CD4-positive, alpha-beta memory T cell (primary cell): ENCODE measurements around the gene NAA38. TPM values are rescaled to one million over a fixed set of nuclear protein-coding genes. Genes with fewer than 3 reads are reported as not detected.

Experiments used
- CTCF ChIA-PET: fragments of 350-600 bp; sonication (Branson Sonifier 250); formaldehyde crosslinking; loops from one replicate; lab custom pipeline; 2021; ENCODE audit warnings: inconsistent platforms; ENCODE audit not compliant: partially characterized antibody; lab: Charles Lee
- POLR2A ChIA-PET: fragments of 350-600 bp; sonication (Branson Sonifier 250); formaldehyde crosslinking; loops from one replicate; lab custom pipeline; 2021; ENCODE audit not compliant: partially characterized antibody; lab: Charles Lee
- DNase-seq, 5 donors: peaks; one replicate each; pipeline versions ENCODE4 v3.0.0 to v3.0.0-alpha.2; 2020 to 2022; ENCODE audit warnings: mixed read lengths in 1 of 5
- H3K27ac ChIP-seq: one replicate; pipeline ENCODE4 v1.7.0; 2013; ENCODE audit warnings: low read depth, low read length
- H3K27me3 ChIP-seq: 2 replicates; pipeline ENCODE4 v1.7.0; 2013; ENCODE audit warnings: mild to moderate bottlenecking, low read length, moderate library complexity; ENCODE audit not compliant: insufficient read depth
- H3K36me3 ChIP-seq: 2 replicates; pipeline ENCODE4 v1.7.0; 2013; ENCODE audit warnings: mild to moderate bottlenecking, low read length, moderate library complexity; ENCODE audit not compliant: insufficient read depth
- H3K4me1 ChIP-seq: 2 replicates; pipeline ENCODE4 v1.7.0; 2013; ENCODE audit warnings: mild to moderate bottlenecking, low read length, moderate library complexity; ENCODE audit not compliant: insufficient read depth
- H3K4me3 ChIP-seq, 2 donors: one replicate each; pipeline ENCODE4 v1.7.0; 2013; ENCODE audit warnings: low read length in 2 of 2, mild to moderate bottlenecking in 1 of 2
- H3K9me3 ChIP-seq, 2 donors: one replicate each; pipeline ENCODE4 v1.7.0; 2013; ENCODE audit warnings: low read length in 2 of 2, control low read depth in 1 of 2; ENCODE audit not compliant: control insufficient read depth in 1 of 2
- H3K27ac Mint-ChIP-seq, 7 donors: one replicate each; pipeline ENCODE4 v1.8.0; 2020 to 2021; ENCODE audit warnings: mixed read lengths in 7 of 7, mild to moderate bottlenecking in 6 of 7, inconsistent platforms in 3 of 7, moderate library complexity in 3 of 7
- H3K27me3 Mint-ChIP-seq, 2 donors: one replicate each; pipeline ENCODE4 v1.8.0; 2020 to 2021; ENCODE audit warnings: mixed read lengths in 2 of 2
- H3K36me3 Mint-ChIP-seq, 2 donors: one replicate each; pipeline ENCODE4 v1.8.0; 2020 to 2021; ENCODE audit warnings: mixed read lengths in 2 of 2, inconsistent platforms in 1 of 2, mild to moderate bottlenecking in 1 of 2
- H3K4me1 Mint-ChIP-seq, 4 donors: one replicate each; pipeline ENCODE4 v1.8.0; 2020 to 2021; ENCODE audit warnings: mixed read lengths in 4 of 4, mild to moderate bottlenecking in 1 of 4
- H3K4me3 Mint-ChIP-seq, 8 donors: one replicate each; pipeline ENCODE4 v1.8.0; 2020 to 2021; ENCODE audit warnings: mixed read lengths in 8 of 8, mild to moderate bottlenecking in 7 of 8, moderate library complexity in 6 of 8, inconsistent platforms in 3 of 8
- H3K9me3 Mint-ChIP-seq, 8 donors: one replicate each; pipeline ENCODE4 v1.8.0; 2020 to 2021; ENCODE audit warnings: mixed read lengths in 8 of 8, mild to moderate bottlenecking in 5 of 8, inconsistent platforms in 3 of 8, moderate library complexity in 1 of 8
- intact Hi-C: fragments of 100-400 bp; cut with micrococcal nuclease; formaldehyde crosslinking; loops from one replicate; pipeline ENCODE4 v1.15.1; 2023
- polyA plus RNA-seq, 2 donors: library from polyadenylated mRNA; unstranded; fragments of 300-500 nt; fragmentation: Illumina TruSeq; gene quantifications; one replicate each; pipeline ENCODE4 v1.2.3, GENCODE V29; 2021
- total RNA-seq, 2 experiments: library from RNA; stranded (reverse); gene quantifications; one replicate each; pipeline ENCODE4 v1.2.3, GENCODE V29; 2021

The NAA38 gene
- total and polyA plus RNA-seq, 4 experiments from 2014 or later, result 23.1 to 149 (median 82.3) TPM

DNA sequence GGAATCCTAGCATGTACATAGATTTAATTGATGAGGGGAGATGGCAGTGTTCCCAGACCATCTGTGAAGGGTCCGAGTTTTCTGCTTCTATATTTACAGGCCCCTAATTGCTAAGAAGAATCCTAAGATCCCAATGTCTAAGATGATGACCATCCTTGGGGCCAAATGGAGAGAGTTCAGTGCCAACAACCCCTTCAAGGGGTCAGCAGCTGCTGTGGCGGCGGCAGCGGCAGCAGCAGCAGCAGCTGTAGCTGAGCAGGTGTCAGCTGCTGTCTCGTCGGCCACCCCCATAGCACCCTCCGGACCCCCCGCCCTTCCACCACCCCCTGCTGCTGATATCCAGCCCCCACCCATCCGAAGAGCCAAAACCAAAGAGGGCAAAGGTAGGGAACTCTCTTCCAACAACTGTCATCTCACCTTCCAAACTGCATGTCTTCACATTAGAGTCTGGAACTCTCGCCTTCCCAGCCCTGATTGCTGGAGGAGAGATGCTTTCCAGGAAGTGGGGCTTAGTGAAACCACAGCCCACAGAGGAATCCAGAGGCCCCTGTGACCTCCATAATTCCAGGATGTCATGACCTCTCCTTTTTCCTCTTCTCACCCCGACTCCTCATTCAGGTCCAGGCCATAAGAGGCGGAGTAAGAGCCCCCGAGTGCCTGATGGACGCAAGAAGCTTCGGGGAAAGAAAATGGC lies 36.0 kb upstream of the NAA38 start:
- Mint-ChIP-seq H3K27ac (peak overlapping the region in 1 of 7 donors; percentile 57), H3K4me3 (no peak overlapping the region), H3K4me1 (peaks cover 7 to 37% (median 17%) of the 10 kb centered on the region in 4 donors), H3K36me3 (peaks cover 55 to 73% of the 10 kb centered on the region in 2 donors), H3K27me3 (no peaks in the 10 kb centered on the region), H3K9me3 (no peaks in the 10 kb centered on the region)
- DNase-seq, result no peak
- intact Hi-C loops, result no loop called here
- Histone ChIP-seq H3K9me3 (no peaks in the 10 kb centered on the region), H3K4me3 (no peak overlapping the region), H3K36me3 (peaks cover 74% of the 10 kb centered on the region), H3K27me3 (no peaks in the 10 kb centered on the region), H3K4me1 (peaks cover 17% of the 10 kb centered on the region), H3K27ac (no peak overlapping the region)
- ChIA-PET POLR2A (no interaction called here), CTCF (no interaction called here)

DNA sequence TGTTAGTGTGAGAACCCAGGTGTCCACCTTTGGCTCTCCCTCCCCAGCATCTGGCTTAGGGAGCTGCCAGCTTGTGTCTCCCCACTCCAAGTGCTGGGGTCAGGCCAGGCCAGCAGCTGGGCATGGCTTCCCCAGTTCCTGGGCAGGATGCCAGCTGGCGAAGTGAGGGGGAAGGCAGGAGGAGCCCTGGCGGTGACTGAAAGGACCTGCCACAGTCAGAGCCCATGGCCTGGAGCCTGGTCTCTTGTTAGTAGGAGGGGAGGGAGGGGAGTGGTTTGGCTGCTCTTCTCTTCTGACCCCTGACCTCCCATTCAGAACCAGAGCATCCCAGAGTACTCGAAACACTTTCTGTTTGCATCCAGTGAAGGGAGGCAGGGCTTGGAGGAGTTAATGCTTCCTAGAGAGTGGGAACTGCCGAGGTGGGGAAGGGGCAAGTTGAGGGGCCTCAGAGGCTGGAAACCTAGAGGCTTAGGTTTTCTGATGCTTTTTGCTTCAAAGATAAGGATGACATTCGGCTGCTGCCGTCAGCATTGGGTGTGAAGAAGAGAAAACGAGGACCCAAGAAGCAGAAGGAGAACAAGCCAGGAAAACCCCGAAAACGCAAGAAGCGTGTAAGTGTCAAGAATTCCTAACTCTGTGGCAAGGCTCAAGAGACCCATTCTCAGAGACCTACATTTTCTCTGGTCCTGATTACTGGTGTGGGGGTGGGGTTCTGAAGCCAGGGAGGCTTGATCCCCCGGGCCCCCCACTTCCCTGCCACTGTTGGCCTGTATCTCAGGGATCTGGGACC lies 32.0 kb upstream of the NAA38 start:
- Histone ChIP-seq H3K4me1 (peaks cover 30% of the 10 kb centered on the region), H3K27ac (peak overlapping the region; percentile 65), H3K27me3 (no peaks in the 10 kb centered on the region), H3K36me3 (peaks cover 42% of the 10 kb centered on the region), H3K9me3 (no peaks in the 10 kb centered on the region), H3K4me3 (peak overlapping the region; percentile 86 to 96)
- Mint-ChIP-seq H3K4me1 (peaks cover 8 to 11% (median 9%) of the 10 kb centered on the region in 4 donors), H3K9me3 (no peaks in the 10 kb centered on the region), H3K27me3 (no peaks in the 10 kb centered on the region), H3K27ac (peak overlapping the region in 4 of 7 donors; percentile 55 to 84 (median 69)), H3K4me3 (peak overlapping the region in 3 of 8 donors; percentile 13 to 31 (median 17)), H3K36me3 (peaks cover 26 to 51% of the 10 kb centered on the region in 2 donors)
- ChIA-PET POLR2A (interaction anchor here (0.8 to 1.3 kb wide), 7 partner anchors 9 to 101 kb away, joined by 3 to 5 read pairs (median 3); partner anchors contain the start of gene RNF227), CTCF (interaction anchor here (1.6 kb wide), 2 partner anchors 23 to 99 kb away, joined by 5 to 8 read pairs; no protein-coding TSS in a partner anchor)
- peak in 2 of 5 donors; percentile 14 to 20 for DNase-seq
- intact Hi-C loops, result no loop called here

- peaks cover 32% of the 10 kb centered on the region for H3K36me3 ChIP-seq
- intact Hi-C loops, result no loop called here
- Mint-ChIP-seq H3K36me3 (peaks cover 21 to 41% of the 10 kb centered on the region in 2 donors), H3K4me3 (peak within 1 kb of the TSS in 3 of 8 donors; percentile 13 to 31 (median 17)), H3K27me3 (no peaks in the 10 kb centered on the region), H3K27ac (peak within 1 kb of the TSS in 3 of 7 donors; percentile 68 to 84 (median 70)), H3K4me1 (peaks cover 10 to 16% (median 12%) of the 10 kb centered on the region in 4 donors), H3K9me3 (no peaks in the 10 kb centered on the region)
- H3K9me3 ChIP-seq, result no peaks in the 10 kb centered on the region
- H3K27ac ChIP-seq, result peak within 1 kb of the TSS; percentile 65
- peak within 1 kb of the TSS; percentile 86 to 96 for H3K4me3 ChIP-seq
- H3K4me1 ChIP-seq, result peaks cover 39% of the 10 kb centered on the region
- peak; percentile 36 to 63 (median 43) for DNase-seq
- POLR2A ChIA-PET, result interaction anchor here (0.6 to 1.4 kb wide), 10 partner anchors 8 to 102 kb away, joined by 3 to 5 read pairs (median 3); partner anchors contain the start of gene RNF227
- H3K27me3 ChIP-seq, result no peaks in the 10 kb centered on the region
- CTCF ChIA-PET, result interaction anchor here (1.6 kb wide), 2 partner anchors 24 to 100 kb away, joined by 5 to 8 read pairs; no protein-coding TSS in a partner anchor
Observed at GRCh38 chr17:7888184-7888920, 31.0 kb upstream of the NAA38 start, which contains the start of gene CHD3. TSS of gene CHD3 (plus strand) at chr17:7888789. CDS start at chr17:7889001, 212 bp downstream.

DNA sequence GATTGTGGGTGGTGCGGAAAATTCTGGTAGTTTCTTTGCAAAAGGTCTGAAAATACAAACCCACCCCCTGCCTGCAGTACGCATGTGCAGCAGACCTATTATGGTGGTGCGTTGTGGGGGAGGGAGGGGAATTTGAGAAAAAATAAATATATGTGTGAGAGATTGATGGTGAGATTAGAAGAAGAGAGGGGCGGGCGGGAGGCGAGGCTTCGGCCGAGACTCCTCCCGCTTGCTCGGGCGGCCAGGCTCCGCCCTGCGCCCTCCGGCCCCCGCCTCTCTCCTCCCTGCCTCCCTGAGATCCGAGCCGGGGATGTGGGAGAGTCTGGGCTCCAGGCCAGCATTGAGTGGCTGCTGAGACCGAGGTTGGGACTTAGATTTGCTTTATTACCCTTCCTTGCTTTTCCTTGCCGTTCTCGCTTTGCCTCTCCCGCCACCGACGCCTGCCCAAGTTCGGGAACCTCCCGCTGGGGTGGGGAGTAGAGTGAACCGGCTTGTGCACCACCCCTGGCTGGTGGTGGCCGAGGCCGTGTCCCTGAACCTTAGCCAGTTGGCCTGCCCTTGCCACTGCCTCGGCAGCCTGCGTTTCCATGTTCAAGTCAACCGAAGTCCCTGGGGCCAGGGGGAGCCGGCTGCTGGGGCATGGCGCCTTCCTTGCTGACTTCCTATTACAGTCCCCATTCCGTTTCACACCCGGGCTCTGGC lies 30.3 kb upstream of the NAA38 start:
- Histone ChIP-seq H3K27me3 (no peaks in the 10 kb centered on the region), H3K27ac (peak overlapping the region; percentile 65), H3K36me3 (peaks cover 28% of the 10 kb centered on the region), H3K9me3 (no peaks in the 10 kb centered on the region), H3K4me3 (peak overlapping the region; percentile 86 to 96), H3K4me1 (peaks cover 46% of the 10 kb centered on the region)
- POLR2A ChIA-PET, result interaction anchor here (1.4 kb wide), 1 partner anchor 102 kb away, joined by 4 read pairs; no protein-coding TSS in a partner anchor
- H3K27me3 Mint-ChIP-seq, result no peaks in the 10 kb centered on the region
- H3K36me3 Mint-ChIP-seq, result peaks cover 21 to 37% of the 10 kb centered on the region in 2 donors
- intact Hi-C loops, result loop anchor here (1.0 to 2.0 kb wide), 7 partner anchors 19 to 101 kb away; partner anchors contain the start of genes CNTROB and NAA38
- no peaks in the 10 kb centered on the region for H3K9me3 Mint-ChIP-seq
- DNase-seq, result peak; percentile 89 to 95 (median 92)
- no peak overlapping the region for H3K4me3 Mint-ChIP-seq
- CTCF ChIA-PET, result interaction anchor here (1.6 kb wide), 1 partner anchor 101 kb away, joined by 8 read pairs; no protein-coding TSS in a partner anchor
- peaks cover 10 to 16% (median 12%) of the 10 kb centered on the region in 4 donors for H3K4me1 Mint-ChIP-seq
- H3K27ac Mint-ChIP-seq, result no peak overlapping the region

- Mint-ChIP-seq H3K9me3 (no peaks in the 10 kb centered on the region), H3K27me3 (no peaks in the 10 kb centered on the region), H3K27ac (no peak overlapping the region), H3K4me1 (peaks cover 10 to 16% (median 12%) of the 10 kb centered on the region in 4 donors), H3K36me3 (peaks cover 19 to 36% of the 10 kb centered on the region in 2 donors), H3K4me3 (no peak overlapping the region)
- POLR2A ChIA-PET, result interaction anchor here (1.0 to 2.2 kb wide), 5 partner anchors 11 to 103 kb away, joined by 3 to 19 read pairs (median 5); partner anchors contain the start of gene KDM6B
- Histone ChIP-seq H3K4me1 (peaks cover 52% of the 10 kb centered on the region), H3K27ac (peak overlapping the region; percentile 65), H3K4me3 (peak overlapping the region; percentile 86 to 96), H3K27me3 (no peaks in the 10 kb centered on the region), H3K36me3 (peaks cover 26% of the 10 kb centered on the region), H3K9me3 (no peaks in the 10 kb centered on the region)
- no peak for DNase-seq
- intact Hi-C loops, result loop anchor here (1.0 to 2.0 kb wide), 7 partner anchors 18 to 101 kb away; partner anchors contain the start of genes CNTROB and NAA38
- CTCF ChIA-PET, result interaction anchor here (1.3 to 2.2 kb wide), 3 partner anchors 24 to 30 kb away, joined by 3 to 9 read pairs (median 5); partner anchors contain the start of gene NAA38
Observed at GRCh38 chr17:7887038-7887481, 29.7 kb upstream of the NAA38 start.
